Breast epithelium (tissue), 3 donors: Measurements from ENCODE around the gene SKAP1.

Source experiments
- CTCF ChIP-seq, 3 donors: fragments of 450-650 bp; IDR thresholded peaks; one replicate each; pipeline ENCODE4 v1.5.1; 2016 to 2017; ENCODE audit warnings: antibody characterized with exemption in 3 of 3, mild to moderate bottlenecking in 3 of 3, moderate library complexity in 3 of 3
- POLR2A ChIP-seq: fragments of 450-650 bp; IDR thresholded peaks from one replicate; pipeline ENCODE4 v1.6.1; 2016; ENCODE audit warnings: antibody characterized with exemption, mild to moderate bottlenecking, moderate library complexity

DNA sequence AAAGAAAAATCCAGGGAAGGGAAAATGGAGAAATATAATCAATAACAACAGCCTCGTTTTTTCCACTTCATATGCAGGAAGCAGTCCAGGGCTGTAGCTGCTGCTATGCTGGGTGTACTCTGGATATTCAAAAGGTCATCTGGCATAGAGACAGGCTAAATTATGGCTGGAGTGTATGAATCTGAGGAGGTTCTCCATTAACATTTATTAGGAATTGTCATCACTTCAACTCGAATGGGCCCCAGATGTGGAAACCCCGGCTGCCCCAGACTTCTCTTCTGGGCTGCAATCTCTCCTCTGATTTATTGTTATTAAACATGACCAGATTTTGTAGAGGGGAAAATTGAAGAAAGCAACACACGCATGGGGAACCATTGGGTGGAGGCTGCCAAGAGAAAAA lies 33.5 kb upstream of the SKAP1 start:
- TF ChIP-seq POLR2A (no peak), CTCF (IDR thresholded peaks at IDR 0.05) (no peak)
